Astrocyte of the spinal cord (primary cell): ENCODE data around the gene CLEC12A.
"Not testable (repeated sequence)": the region's sequence is repeated elsewhere in the genome, so short reads cannot be mapped to it uniquely, and the experiment has no call there.

ENCODE experiments used
- DNase-seq: peaks from one replicate; pipeline ENCODE4 v3.0.0; 2011; ENCODE audit warnings: low read depth, low spot score
- H3K4me3 ChIP-seq: 2 replicates; pipeline ENCODE4 v1.5.1; 2011; ENCODE audit warnings: low read depth, mild to moderate bottlenecking, low read length, moderate library complexity
- in situ Hi-C: cut with HindIII; loops from 2 replicates; pipeline ENCODE4 v1.10.0; 2017; ENCODE audit warnings: low sequenced_read_pairs
- TF ChIP-seq, protein P1 (sequence below): IDR thresholded peaks from 2 replicates; pipeline ENCODE4 v1.5.1; 2012; ENCODE audit warnings: low read depth, mild to moderate bottlenecking, low read length, inconsistent platforms

CLEC12A gene

DNA sequence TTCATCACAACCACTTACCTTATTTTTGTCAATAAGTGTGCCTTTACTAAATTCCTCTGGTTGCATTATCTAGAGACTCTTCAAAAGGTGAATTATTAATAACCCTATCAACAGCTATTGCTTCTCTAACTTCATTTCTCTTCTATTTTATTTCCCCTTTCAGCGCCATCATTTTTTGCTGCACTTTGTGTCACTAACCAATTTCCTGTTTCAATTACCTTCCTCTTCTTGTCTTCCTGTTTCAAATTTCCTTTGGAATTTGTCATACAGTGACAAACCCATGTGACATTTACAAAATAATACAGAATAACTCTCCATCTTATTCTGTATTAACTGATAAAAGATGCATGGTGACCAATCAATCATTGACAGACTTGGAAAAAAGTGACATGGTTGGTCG is 26.8 kb upstream of the CLEC12A start:
- no peak for DNase-seq
- no peak overlapping the region for H3K4me3 ChIP-seq
- in situ Hi-C loops, result no loop called here
- TF ChIP-seq, protein P1, sequence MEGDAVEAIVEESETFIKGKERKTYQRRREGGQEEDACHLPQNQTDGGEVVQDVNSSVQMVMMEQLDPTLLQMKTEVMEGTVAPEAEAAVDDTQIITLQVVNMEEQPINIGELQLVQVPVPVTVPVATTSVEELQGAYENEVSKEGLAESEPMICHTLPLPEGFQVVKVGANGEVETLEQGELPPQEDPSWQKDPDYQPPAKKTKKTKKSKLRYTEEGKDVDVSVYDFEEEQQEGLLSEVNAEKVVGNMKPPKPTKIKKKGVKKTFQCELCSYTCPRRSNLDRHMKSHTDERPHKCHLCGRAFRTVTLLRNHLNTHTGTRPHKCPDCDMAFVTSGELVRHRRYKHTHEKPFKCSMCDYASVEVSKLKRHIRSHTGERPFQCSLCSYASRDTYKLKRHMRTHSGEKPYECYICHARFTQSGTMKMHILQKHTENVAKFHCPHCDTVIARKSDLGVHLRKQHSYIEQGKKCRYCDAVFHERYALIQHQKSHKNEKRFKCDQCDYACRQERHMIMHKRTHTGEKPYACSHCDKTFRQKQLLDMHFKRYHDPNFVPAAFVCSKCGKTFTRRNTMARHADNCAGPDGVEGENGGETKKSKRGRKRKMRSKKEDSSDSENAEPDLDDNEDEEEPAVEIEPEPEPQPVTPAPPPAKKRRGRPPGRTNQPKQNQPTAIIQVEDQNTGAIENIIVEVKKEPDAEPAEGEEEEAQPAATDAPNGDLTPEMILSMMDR, result no peak

DNA sequence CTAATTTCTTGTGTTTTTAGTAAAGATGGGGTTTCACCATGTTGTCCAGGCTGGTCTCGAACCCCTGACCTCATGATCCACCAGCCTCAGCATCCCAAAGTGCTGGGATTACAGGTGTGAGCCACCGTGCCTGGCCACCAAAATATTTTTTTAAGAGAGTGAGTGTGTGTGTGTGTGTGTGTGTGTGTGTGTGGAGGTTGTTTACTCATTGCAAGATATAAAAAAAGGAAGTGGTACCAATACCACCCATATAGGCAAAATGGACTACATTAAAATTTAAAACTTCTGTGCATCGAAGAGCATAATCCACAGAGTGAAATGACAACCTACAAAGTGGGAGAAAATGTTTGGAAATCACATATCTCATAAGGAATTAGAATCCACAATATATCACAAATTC is 23.5 kb upstream of the CLEC12A start:
- in situ Hi-C loops, result no loop called here
- TF ChIP-seq, protein P1, result no peak
- H3K4me3 ChIP-seq, result no peak overlapping the region
- DNase-seq, result no peak

DNA sequence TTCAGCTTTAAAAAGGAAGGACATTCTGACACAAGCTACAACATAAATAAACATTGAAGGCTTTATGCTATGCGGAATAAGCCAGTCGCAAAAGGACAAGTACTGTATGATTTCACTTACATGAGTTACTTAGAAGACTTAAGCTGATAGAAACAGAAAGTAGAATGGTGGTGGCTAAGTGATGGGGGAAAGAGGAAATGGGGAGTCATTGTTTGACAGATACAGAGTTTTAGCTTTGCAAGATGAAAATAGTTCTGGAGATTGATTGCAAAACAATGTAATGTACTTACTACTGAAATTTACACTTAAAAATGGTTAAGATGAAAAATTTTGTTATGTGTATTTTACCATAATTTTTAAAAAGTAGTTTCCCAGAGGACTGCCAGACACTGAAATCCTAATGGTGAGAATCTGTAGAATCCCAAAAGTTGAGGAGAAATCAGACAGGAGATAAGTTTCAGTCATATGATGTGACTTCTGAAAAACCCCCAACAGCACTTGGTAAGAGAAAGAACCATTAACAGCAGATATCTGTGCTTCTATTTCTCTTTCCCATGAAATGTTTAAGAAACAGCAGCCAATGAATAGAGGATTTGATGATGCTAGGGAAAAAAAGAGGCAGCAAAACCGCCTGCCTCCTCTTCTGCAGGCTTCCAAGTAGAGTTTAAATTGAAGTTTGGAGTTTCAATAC is 22.5 kb upstream of the CLEC12A start:
- in situ Hi-C loops, result no loop called here
- TF ChIP-seq, protein P1, result no peak

DNA sequence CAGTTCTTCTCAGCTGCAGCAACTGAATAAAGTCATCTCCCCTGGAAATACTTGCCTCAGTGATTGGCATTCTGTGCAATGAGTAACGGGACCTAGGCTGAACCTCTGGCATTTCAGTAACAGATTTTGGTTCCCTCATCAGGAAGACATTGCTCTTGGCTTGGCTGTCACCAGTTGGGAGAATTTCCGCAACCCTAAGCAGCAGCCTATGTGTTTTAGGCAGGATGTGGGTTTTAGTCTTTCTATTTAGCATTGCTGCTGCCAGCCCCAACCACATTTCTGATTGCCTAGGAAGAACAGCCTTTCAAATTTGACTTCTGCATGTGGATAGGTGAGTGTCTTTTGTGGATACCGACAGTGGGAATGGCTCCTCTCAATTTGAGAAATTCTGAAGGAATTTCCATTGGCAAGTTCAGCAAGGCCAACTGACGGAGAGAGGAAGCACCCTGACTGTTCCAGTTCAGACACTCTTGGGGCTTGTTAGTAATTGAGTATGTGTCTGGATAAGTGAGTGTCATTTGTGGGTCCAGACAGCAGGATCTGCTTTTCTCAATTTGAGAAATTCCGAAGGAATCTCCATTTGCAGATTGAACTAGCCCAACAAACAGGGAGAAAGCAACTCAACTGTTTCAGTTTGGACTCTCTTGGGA is 20.1 kb upstream of the CLEC12A start:
- in situ Hi-C loops, result no loop called here
- TF ChIP-seq, protein P1, result no peak
- no peak overlapping the region for H3K4me3 ChIP-seq
- DNase-seq, result no peak

More for the DNA sequence above, 22.5 kb upstream of the CLEC12A start:
- H3K4me3 ChIP-seq, result no peak overlapping the region
- no peak for DNase-seq

DNA sequence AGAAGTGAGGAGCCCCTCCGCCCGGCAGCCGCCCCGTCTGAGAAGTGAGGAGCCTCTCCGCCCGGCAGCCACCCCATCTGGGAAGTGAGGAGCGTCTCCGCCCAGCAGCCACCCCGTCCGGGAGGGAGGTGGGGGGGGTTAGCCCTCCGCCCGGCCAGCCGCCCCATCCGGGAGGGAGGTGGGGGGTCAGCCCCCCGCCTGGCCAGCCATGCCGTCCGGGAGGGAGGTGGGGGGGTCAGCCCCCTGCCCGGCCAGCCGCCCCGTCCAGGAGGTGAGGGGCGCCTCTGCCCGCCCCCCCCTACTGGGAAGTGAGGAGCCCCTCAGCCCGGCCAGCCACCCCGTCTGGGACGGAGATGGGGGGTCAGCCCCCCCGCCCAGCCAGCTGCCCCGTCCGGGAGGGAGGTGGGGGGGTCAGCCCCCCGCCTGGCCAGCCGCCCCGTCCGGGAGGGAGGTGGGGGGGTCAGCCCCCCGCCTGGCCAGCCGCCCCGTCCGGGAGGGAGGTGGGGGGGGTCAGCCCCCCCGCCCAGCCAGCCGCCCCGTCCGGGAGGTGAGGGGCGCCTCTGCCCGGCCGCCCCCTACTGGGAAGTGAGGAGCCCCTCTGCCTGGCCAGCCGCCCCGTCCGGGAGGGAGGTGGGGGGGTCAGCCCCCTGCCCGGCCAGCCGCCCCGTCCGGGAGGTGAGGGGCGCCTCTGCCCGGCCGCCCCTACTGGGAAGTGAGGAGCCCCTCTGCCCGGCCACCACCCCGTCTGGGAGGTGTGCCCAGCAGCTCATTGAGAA is 18.1 kb upstream of the CLEC12A start:
- DNase-seq, H3K4me3 ChIP-seq, in situ Hi-C loops: not testable (repeated sequence)

DNA sequence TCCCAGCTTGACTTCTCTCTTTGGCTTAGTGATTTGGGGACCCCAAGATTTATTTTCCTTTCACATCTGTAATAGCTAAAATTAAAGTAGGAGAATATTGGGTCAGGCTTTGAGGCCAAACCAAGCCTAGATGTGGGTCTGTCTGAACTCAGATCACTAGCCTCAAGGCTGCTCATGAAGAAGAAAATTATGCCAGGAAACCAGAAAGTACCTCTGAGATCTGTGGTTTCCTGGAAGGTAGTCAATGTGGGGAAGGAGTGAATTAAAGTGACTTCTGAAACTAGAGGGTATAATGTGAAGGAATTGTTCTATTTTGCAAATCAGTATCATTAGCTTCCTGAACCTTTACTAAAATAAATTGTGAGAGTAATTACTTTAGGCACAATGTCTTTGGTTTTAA is 13.4 kb upstream of the CLEC12A start:
- no peak for DNase-seq
- TF ChIP-seq, protein P1, result no peak
- no peak overlapping the region for H3K4me3 ChIP-seq
- in situ Hi-C loops, result no loop called here

DNA sequence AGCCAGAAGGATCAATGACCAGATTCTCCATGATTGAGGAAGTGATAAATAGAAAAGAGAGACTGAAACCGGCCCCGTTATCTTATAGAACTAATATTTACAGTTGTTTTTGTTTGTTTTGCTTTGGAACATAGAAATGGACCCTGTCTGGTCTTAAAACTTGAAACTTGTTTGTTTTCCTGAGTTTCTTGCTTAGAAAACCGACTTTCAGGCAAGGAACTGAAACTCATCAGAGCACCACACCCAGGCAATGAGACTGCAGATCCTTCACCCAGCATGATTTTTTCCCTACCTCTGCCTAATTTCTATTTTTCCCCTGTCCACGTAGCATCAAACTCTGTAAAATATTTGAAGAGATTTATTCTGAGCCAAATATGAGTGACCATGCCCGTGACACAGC is 10.6 kb upstream of the CLEC12A start:
- TF ChIP-seq, protein P1, result no peak
- no peak overlapping the region for H3K4me3 ChIP-seq
- DNase-seq, result no peak
- in situ Hi-C loops, result no loop called here
